OCI-LY3 (cell line): ENCODE measurements around the gene KLF11.

ENCODE experiments used
- EZH2phosphoT487 ChIP-seq: fragments of 200-600 bp; shearing (Covaris generic); IDR thresholded peaks from 2 replicates; pipeline ENCODE4 v1.6.1; 2018; ENCODE audit warnings: antibody characterized with exemption, mixed run types, low read depth
- TF ChIP-seq, protein P1 (sequence below): fragments of 200-600, 300-600 bp; sonication (generic); IDR thresholded peaks from 2 replicates; pipeline ENCODE4 v1.5.1; 2014; ENCODE audit warnings: antibody characterized with exemption, low read length, low read depth

DNA sequence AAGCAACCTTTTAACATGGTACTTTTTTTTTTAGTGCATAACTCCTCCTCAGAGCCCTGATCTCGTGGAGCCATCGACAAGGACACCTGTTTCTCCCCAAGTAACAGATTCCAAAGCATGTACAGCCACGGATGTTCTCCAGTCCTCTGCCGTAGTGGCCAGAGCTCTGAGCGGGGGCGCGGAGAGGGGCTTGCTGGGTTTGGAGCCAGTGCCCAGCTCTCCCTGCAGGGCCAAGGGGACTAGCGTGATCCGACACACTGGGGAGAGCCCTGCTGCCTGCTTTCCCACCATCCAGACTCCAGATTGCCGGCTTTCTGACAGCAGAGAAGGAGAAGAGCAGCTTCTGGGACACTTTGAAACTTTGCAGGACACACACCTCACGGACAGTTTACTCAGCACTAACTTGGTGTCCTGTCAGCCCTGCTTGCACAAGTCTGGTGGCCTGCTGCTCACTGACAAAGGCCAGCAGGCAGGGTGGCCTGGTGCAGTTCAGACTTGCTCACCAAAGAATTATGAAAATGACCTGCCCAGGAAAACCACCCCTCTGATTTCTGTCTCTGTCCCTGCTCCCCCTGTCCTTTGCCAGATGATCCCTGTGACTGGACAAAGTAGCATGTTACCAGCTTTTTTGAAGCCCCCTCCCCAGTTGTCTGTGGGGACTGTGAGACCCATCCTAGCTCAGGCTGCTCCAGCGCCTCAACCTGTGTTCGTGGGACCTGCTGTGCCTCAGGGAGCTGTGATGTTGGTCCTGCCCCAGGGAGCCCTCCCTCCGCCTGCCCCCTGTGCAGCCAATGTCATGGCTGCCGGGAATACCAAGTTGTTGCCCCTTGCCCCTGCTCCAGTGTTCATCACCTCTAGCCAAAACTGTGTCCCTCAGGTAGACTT is 4.5 kb downstream of the KLF11 start:
- TF ChIP-seq, protein P1, sequence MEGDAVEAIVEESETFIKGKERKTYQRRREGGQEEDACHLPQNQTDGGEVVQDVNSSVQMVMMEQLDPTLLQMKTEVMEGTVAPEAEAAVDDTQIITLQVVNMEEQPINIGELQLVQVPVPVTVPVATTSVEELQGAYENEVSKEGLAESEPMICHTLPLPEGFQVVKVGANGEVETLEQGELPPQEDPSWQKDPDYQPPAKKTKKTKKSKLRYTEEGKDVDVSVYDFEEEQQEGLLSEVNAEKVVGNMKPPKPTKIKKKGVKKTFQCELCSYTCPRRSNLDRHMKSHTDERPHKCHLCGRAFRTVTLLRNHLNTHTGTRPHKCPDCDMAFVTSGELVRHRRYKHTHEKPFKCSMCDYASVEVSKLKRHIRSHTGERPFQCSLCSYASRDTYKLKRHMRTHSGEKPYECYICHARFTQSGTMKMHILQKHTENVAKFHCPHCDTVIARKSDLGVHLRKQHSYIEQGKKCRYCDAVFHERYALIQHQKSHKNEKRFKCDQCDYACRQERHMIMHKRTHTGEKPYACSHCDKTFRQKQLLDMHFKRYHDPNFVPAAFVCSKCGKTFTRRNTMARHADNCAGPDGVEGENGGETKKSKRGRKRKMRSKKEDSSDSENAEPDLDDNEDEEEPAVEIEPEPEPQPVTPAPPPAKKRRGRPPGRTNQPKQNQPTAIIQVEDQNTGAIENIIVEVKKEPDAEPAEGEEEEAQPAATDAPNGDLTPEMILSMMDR: no peak
- TF ChIP-seq EZH2phosphoT487: no peak
